Activated CD8-positive, alpha-beta memory T cell treated with anti-CD3 and anti-CD28 coated beads for 48 hours (primary cell): ENCODE measurements around the gene REELD1.
A peak's percentile ranks its signal among the peaks of the same experiment; 100 is the strongest.

Experiments used
- DNase-seq, 3 experiments: peaks; one replicate each; pipeline ENCODE4 v3.0.0-alpha.2; 2020; ENCODE audit warnings: low read depth in 2 of 3, low spot score in 2 of 3

REELD1 gene

GRCh38 chr4:146224326-146224966 is 10.1 kb downstream of the REELD1 start:
- DNase-seq, result no peak

DNA sequence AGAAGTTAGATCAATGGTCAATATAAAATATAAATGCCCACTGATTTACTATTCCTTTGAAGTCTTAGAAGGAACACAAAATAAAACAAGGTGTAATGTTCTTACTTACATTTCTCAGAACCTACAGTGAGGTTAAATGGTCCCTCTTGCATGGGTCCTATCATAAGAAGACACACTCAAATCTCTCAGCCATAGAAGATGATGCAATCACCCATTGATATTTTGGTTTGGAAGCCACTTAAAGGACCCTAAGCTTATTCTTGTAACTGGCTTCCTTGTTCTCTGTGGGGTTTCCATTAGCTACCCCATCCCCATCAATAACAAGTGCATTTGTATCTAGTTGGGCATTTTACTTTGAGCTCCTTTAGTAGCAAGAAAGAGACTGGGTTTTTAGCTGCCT is 15.1 kb downstream of the REELD1 start:
- DNase-seq, result no peak

DNA sequence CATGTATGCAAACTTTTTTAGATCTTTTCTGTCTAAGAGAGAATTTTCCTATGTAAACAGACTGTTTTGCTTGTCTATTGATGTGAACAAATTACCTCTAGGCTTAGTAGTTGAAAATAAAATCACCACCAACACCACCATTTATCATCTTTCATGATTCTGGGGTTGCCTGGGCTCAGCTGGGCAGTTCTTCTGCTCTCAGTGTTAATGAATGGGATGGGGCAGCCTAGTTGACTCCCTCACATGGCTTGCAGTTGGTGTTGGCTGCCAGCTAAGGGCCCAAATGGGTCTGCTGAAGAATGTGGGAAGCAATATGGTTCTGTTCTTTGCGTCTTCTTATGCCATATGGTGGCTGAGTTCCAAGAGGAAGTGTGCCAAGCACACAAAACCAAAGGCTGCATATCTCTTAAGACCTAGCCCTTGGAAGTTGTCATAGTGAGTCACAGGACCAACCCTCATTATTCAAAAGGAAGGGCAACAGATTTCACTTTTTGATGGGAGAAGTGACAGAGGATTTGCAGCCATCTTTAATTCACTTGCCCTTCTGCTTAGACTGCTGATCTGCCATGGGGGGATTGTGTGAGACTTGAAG is 17.9 kb downstream of the REELD1 start:
- no peak for DNase-seq

GRCh38 chr4:146235654-146236177 is 21.4 kb downstream of the REELD1 start:
- DNase-seq, result no peak

DNA sequence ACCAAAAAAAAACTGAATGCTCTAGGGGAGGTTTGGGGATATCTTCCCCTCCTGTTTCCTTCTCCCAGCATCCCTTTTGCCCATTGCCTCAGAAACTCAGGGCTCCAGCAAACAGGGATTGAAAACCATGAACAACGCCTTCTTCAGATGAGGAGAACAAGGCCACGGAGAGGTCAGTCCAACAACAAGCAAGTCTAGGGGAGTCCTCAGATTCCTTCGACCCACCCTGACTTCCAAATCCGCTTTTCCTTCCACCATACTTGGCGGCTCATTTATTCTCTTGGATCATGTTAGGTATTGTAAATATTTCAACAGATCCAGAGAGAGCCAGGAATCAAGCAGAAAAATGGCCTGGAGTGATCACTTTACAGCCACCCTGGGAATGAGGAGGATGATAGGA is 21.9 kb downstream of the REELD1 start:
- DNase-seq, result no peak

GRCh38 chr4:146237092-146237491 is 22.8 kb downstream of the REELD1 start:
- no peak for DNase-seq

DNA sequence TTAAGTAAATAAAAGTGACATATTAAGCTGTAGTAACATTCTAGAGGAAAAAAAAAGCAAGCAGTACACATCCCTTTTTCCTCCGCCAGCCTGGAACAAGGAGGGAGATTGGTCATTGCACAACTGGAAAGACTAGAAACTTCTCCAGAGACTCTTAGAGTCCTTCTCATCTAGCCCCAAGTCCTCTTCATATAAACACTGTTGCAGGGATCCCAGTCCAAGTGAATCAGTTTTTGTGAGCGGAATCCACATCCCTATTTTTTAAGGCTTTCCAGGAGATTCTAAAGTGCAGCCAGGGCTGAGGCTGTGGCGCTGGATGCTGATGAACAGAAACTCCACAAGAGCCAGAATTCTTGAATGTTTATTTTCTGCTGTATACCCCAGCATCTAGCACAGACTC is 23.8 kb downstream of the REELD1 start:
- no peak for DNase-seq

DNA sequence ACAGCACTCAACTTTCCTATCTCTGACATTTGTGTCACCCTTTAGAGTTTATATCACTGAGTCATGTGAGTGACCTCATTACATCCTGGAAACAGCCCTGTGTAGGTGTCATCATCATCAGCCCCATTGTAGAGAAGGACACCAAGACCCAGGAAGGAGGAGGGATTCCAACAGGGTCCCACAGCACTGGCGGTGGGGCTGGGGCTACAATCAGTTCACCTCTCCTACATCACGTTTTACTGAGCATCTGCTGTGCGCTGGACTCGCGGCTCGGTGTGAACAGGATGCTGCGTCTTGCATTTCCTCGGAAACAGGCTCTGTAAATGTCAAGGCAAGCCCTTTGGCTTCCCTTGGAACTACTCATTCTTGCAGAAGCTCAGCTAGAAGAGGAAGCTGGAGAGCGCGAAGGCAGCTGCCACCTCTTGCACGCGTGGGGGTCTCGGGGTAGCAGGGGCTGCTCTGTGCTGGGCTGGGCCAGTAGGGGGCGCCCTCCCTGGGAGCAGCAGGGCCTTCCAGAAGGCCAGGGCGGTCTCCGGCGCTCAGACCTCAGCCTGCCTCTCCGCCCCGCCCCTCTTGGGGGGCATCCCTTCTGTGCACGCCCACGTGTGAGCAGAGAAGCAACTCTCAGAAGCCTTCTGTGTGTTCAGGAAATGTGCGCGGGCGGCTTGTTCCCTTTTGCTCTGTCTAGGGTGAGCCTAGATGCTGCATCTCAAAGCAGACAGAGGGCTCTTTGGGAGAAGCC is 29.0 kb downstream of the REELD1 start:
- peak; percentile 54 to 62 (median 62) for DNase-seq

- DNase-seq, result no peak
Measured at GRCh38 chr4:146243883-146244277, 29.5 kb downstream of the REELD1 start.

DNA sequence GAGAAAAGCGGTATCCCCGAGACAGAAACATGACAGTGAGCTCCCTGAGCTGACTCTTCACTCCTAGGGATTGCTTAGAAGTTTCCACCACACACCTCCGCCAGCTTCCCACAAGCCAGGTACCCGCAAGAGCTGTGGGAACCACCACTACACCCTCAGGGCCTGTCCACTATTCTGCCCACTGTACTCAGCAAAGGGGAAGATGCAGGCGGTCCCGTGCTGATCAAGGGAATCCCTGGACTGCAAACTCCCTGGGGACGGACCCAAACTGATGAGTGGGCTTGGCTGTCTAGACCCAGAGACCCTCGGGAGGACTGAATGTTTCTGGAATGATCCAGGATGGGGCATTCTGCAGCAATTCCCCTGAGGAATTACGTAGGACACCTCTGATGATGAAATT is 30.2 kb downstream of the REELD1 start:
- no peak for DNase-seq

- DNase-seq, result no peak
Measured at GRCh38 chr4:146245246-146245645, 30.9 kb downstream of the REELD1 start.

- DNase-seq, result no peak
Measured at GRCh38 chr4:146245850-146246249, 31.5 kb downstream of the REELD1 start.

- no peak for DNase-seq
Measured at GRCh38 chr4:146246381-146246780, 32.0 kb downstream of the REELD1 start.

- no peak for DNase-seq
Measured at GRCh38 chr4:146247356-146247755, 33.0 kb downstream of the REELD1 start.

GRCh38 chr4:146252969-146253611 is 38.8 kb downstream of the REELD1 start:
- DNase-seq, result no peak

- no peak for DNase-seq
Measured at GRCh38 chr4:146255463-146255862, 41.1 kb downstream of the REELD1 start.

DNA sequence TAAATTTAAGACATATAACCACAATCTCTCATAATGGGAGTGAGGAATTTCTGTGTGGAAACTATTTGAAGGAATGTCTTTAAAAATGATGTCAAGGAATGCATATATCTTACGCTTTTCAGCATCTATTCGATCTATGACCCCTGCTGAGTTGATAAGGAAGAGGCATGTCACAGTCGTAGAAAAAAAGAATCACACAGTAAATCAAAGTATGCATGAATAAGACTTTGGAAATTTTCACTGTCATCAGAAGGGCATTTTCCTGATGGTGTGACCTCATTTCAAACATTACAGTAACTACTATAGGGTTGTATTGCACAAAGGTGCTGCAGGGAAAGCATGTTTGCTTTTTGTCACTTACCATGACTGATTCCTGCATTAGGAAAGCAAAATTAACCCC is 41.5 kb downstream of the REELD1 start:
- no peak for DNase-seq

GRCh38 chr4:146256328-146256727 is 42.0 kb downstream of the REELD1 start:
- no peak for DNase-seq

DNA sequence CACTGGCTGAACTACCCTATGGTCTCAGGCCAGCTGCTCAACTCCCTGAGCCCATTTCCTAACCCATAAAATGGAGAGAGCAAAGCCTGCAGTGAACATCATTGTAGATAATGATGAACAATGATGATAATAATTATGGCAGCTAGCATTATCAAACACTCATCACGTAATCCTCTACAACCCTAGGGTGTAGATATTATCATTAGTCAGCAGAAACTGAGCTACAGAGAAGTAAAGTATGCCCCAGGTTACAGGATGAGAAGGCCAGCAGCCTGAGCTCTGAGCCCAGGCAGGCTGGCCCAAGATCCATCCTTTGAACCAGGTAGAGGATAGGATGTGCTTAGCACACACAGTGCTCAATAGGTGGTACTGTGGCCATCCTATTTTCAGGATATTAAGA is 43.2 kb downstream of the REELD1 start:
- DNase-seq, result no peak

DNA sequence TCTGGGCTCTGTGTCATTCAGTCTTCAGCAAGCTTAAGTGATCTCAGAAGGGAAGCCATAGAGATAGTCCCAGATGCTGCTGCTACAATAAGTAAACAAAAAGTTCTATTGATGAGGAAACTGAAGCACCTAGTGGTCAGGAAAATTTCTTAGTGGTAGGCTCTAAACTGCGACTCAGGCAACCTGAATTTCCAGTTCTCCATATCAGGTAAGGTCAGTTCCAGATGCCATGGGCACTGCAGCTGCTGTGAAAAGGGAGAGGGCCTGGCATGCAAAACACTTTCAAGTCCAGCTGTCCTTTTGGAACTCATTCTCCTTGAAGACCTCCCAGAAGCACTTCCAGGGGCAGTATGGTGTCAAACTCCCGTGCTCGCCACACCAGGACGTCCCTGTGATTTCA is 46.2 kb downstream of the REELD1 start:
- no peak for DNase-seq

DNA sequence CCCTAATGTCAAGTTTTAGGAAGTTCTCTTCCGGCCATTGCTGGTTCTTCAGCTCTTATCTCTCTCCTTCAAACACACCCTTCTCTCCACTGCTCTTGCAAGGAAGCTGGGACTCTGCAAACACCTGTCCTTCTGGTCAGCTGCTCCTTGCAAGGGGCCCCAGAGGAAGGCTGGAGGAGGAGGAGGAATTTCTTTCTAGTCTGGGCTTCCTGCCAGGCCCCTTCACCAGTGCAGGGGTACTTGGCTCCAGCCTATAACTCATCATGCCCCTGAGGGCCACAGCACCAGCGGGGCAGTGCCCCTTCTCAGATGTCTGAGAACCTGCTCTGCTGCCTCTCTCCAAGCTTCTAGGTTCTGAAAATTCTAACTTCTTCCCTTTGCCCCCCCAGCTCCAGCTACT is 46.7 kb downstream of the REELD1 start:
- no peak for DNase-seq

DNA sequence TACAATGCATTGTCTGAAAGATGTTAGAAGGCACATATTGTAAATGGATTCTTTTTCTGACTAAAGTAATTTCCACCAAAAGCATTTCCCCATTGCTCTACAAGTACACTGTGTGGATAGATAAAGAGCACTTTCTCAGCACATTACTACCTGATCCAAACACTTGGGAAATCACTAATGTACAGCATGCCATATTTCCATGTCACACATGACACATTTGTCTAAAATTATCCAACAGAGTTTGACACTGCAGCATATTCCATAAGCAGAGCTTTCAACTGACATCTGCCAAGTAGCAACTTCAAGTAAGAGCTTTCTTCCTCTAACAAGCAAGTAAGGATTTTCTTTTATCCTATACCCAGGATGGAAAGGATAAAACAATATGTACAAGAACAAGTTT is 49.5 kb downstream of the REELD1 start:
- DNase-seq, result no peak
